ENCODE measurements around the gene C14orf132.

The C14orf132 gene

DNA sequence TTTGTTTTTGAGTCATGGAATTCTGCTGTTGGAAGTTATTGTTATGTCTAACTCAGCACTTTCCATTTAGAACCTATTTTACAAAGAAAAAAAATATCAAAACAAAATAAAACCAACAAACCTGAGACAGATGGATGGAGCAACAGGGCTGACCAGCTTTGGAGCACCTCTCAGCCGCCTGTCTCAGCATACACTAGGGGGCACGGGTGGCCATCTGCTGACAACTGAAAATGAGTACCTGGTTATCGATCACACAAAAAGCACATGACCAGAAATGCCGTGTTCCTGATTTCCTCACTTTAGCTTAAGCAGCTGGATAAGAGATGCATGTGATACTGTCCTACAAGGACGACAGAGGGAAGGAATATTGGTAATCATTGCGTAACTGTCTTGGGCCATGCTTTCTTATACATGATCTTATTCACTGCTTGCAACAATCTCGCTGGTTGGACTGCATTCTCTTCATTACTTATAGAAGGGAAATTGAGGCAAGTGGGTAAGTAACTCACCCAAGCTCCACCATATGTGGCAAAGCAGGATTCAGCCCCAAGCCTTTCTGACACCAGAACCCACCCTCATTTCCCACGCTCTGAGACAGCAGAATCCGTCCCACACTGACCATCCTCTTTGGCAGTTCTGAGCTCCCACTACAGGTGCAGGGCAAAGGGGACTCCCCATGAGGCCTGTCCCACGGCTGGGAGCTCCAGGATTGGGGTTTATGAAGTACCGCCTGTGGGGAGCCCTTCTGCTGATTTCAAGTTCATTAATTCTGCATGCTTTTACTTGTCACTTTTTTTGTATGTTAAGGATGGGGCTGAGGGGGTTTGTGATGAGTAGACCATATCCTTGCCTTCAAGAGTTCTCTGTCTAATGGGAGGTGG is 43.5 kb downstream of the C14orf132 start:
- no peak overlapping the region for H3K4me3 ChIP-seq (ENCODE audit: low read length)
- DNase-seq (ENCODE audit: low read depth): no peak
- TF ChIP-seq, protein P1, sequence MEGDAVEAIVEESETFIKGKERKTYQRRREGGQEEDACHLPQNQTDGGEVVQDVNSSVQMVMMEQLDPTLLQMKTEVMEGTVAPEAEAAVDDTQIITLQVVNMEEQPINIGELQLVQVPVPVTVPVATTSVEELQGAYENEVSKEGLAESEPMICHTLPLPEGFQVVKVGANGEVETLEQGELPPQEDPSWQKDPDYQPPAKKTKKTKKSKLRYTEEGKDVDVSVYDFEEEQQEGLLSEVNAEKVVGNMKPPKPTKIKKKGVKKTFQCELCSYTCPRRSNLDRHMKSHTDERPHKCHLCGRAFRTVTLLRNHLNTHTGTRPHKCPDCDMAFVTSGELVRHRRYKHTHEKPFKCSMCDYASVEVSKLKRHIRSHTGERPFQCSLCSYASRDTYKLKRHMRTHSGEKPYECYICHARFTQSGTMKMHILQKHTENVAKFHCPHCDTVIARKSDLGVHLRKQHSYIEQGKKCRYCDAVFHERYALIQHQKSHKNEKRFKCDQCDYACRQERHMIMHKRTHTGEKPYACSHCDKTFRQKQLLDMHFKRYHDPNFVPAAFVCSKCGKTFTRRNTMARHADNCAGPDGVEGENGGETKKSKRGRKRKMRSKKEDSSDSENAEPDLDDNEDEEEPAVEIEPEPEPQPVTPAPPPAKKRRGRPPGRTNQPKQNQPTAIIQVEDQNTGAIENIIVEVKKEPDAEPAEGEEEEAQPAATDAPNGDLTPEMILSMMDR (IDR thresholded peaks at IDR 0.05; ENCODE audit: insufficient read depth, low read depth, low read length, missing control alignments): no peak

DNA sequence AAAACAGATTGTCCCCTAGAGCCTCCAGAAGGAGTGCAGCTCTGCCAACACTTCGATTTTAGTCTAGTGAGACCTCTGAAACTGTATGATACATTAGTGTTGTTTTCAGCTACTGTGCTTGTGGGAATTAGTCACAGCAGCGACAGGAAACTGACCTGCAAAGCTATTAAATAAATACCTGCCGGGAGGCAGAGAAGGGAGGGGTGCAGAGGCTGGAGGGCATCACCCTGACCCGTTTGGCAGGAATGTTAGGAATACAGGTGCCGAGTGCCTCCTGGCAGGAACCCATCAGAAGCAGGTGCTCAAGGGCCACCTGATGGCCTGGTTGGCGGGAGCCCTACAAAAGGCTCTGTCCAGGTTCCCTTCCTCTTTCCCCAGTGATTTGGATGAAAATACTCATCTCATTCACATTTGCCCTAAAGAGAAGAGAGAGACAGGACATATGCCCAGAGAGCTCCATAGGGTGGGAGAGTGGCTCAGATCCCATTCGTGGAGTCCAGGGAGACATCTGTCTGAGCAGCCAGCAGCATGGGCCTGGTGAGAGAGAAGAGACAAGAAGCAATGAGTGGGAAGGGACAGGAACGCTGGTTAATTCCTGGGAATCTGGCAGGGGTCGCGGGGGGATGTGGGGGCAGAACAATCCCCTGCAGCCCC is 44.6 kb downstream of the C14orf132 start:
- TF ChIP-seq, protein P1 (IDR thresholded peaks at IDR 0.05; ENCODE audit: insufficient read depth, low read depth, low read length, missing control alignments): no peak
- DNase-seq (ENCODE audit: low read depth): peak; percentile 66
- no peak overlapping the region for H3K4me3 ChIP-seq (ENCODE audit: low read length)

DNA sequence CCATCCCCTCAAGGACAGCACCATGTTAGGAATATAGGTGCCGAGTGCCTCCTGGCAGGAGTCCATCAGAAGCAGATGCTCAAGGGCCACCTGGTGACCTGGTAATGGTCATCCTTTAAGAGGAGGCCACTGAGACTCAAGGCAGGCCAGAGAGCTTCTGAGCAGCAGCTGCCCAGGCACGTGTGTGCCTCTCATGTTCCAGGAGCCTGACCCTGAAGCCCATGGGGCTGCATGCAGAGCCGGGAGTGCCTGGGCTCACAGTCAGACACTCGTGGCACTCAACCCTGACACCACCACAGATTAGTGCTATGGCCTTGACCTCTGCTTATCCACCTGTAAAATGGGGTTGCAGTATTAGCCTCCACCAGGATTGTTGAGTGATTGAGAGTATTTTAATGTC is 45.6 kb downstream of the C14orf132 start:
- TF ChIP-seq, protein P1 (IDR thresholded peaks at IDR 0.05; ENCODE audit: insufficient read depth, low read depth, low read length, missing control alignments): no peak
- H3K4me3 ChIP-seq (ENCODE audit: low read length): no peak overlapping the region
- DNase-seq (ENCODE audit: low read depth): no peak

DNA sequence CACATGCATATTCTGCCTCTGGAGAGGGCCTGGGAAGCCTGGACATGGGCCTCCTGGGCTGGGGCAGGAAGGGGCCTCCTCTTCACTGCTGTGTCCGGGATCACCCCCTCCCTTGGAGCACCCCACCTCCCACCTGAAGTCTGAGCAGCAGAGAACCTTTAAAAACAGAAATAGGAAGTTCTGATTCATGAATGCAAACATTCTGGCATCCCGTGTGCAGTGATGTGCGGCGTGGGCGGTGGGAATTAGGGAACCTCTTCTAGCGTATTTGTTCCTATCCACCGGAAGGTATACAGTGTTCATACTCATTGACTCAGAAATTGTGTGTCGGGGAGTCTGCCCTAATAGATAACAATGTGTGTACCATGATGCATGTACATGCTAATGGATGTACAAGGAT is 46.2 kb downstream of the C14orf132 start:
- peak; percentile 39 for DNase-seq (ENCODE audit: low read depth)
- no peak overlapping the region for H3K4me3 ChIP-seq (ENCODE audit: low read length)
- TF ChIP-seq, protein P1 (IDR thresholded peaks at IDR 0.05; ENCODE audit: insufficient read depth, low read depth, low read length, missing control alignments): no peak

DNA sequence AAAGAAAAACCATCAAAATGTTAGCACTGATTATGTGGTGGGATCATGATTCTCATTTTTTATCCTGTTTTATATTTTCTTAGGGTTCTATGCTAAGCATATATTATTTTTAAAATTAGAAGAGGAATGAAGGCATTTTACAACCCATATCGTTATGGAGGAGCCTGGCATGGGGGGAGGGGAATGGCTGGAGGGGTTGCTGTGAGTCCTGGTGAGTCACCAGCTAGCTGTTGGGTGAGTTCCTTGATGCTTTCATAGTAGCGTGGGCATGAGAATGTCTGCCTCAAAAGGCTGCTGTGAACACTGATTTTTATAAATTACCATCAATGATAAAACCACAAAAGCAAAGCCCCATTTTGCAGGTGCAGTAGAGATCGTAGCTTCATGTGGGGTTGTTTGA is 46.9 kb downstream of the C14orf132 start:
- TF ChIP-seq, protein P1 (IDR thresholded peaks at IDR 0.05; ENCODE audit: insufficient read depth, low read depth, low read length, missing control alignments): no peak
- peak; percentile 79 for DNase-seq (ENCODE audit: low read depth)
- no peak overlapping the region for H3K4me3 ChIP-seq (ENCODE audit: low read length)

DNA sequence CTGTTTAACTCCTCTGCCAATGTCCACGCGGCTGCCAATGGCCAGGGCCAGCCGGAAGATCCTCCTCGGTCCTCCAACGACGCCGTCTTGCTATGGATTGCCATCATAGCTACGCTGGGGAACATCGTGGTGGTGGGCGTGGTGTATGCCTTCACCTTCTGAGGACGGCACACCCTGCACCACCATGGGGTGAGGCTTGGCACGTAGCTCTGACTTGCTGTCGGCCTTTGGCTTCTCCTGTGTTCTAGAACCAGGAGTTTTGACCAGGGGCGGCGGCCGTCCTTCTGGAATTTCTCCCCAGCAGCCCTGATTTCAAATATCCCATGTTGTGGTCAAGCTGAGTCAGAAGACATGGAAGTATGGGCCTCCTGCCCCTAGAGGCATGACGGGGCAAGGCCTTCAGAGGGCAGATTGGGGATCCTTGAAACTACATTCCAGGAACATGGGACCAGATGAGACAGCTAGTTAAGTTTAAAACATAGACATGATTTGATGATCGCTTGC is 47.5 kb downstream of the C14orf132 start:
- DNase-seq (ENCODE audit: low read depth): peak; percentile 10
- H3K4me3 ChIP-seq (ENCODE audit: low read length): no peak overlapping the region

More for the DNA sequence above, 47.5 kb downstream of the C14orf132 start:
- TF ChIP-seq, protein P1 (IDR thresholded peaks at IDR 0.05; ENCODE audit: insufficient read depth, low read depth, low read length, missing control alignments): no peak
